Keratinocyte (primary cell): Measurements from ENCODE around the gene PRKAB1. TPM values are rescaled to one million over a fixed set of nuclear protein-coding genes. Genes with fewer than 3 reads are reported as not detected.

Experiments
- DNase-seq: peaks from one replicate; pipeline ENCODE4 v3.0.0-alpha.2; 2011; ENCODE audit warnings: low read depth, missing footprints, low spot score
- FAIRE-seq: peaks from 2 replicates; lab custom pipeline; 2011; peaks lifted over from hg19 to GRCh38; lab: Jason Lieb, UNC
- H2AFZ ChIP-seq: 2 replicates; pipeline ENCODE4 v1.6.0; 2012; ENCODE audit warnings: low read length, control low read depth, inconsistent platforms; ENCODE audit not compliant: control insufficient read depth
- H3K27ac ChIP-seq: 2 replicates; pipeline ENCODE4 v1.5.1; 2011; ENCODE audit warnings: low read length; ENCODE audit not compliant: control insufficient read depth, insufficient read depth
- H3K27me3 ChIP-seq: 3 replicates; pipeline ENCODE4 v1.6.0; 2011; ENCODE audit warnings: low read length; ENCODE audit not compliant: control insufficient read depth, insufficient read depth; ENCODE audit errors: extremely low read depth
- H3K36me3 ChIP-seq, 2 experiments: 2 replicates in 1 of 2; 3 replicates in 1 of 2; pipeline ENCODE4 v1.5.1; 2011; ENCODE audit warnings: low read length in 2 of 2, mild to moderate bottlenecking in 1 of 2; ENCODE audit not compliant: control insufficient read depth in 2 of 2, insufficient read depth in 2 of 2; ENCODE audit errors: extremely low read depth in 1 of 2
- H3K4me1 ChIP-seq: 3 replicates; pipeline ENCODE4 v1.5.1; 2011; ENCODE audit warnings: low read length; ENCODE audit not compliant: control insufficient read depth, insufficient read depth; ENCODE audit errors: extremely low read depth
- H3K4me2 ChIP-seq: 3 replicates; pipeline ENCODE4 v1.6.0; 2011; ENCODE audit warnings: low read depth, low read length; ENCODE audit not compliant: control insufficient read depth, insufficient read depth; ENCODE audit errors: extremely low read depth
- H3K4me3 ChIP-seq, 3 experiments: fragments of 200-600 bp in 1 of 3; sonication (generic) in 1 of 3; 2 replicates in 2 of 3; 3 replicates in 1 of 3; pipeline ENCODE4 v1.5.1; 2011 to 2016; ENCODE audit warnings: low read length in 3 of 3, mild to moderate bottlenecking in 3 of 3, control low read depth in 2 of 3, inconsistent platforms in 1 of 3, low read depth in 1 of 3, mixed read lengths in 1 of 3, mixed run types in 1 of 3, moderate library complexity in 1 of 3; ENCODE audit not compliant: control insufficient read depth in 2 of 3, insufficient read depth in 2 of 3; ENCODE audit errors: extremely low read depth in 1 of 3
- H3K79me2 ChIP-seq: 2 replicates; pipeline ENCODE4 v1.6.0; 2012; ENCODE audit warnings: low read length; ENCODE audit not compliant: control insufficient read depth, insufficient read depth
- H3K9ac ChIP-seq: 3 replicates; pipeline ENCODE4 v1.6.0; 2011; ENCODE audit warnings: low read length; ENCODE audit not compliant: control insufficient read depth, insufficient read depth; ENCODE audit errors: extremely low read depth
- H3K9me1 ChIP-seq: 3 replicates; pipeline ENCODE4 v1.6.0; 2011; ENCODE audit warnings: low read length; ENCODE audit not compliant: control insufficient read depth, insufficient read depth; ENCODE audit errors: extremely low read depth
- H3K9me3 ChIP-seq: 2 replicates; pipeline ENCODE4 v1.5.1; 2012; ENCODE audit warnings: low read depth, low read length; ENCODE audit not compliant: control insufficient read depth
- H4K20me1 ChIP-seq: 3 replicates; pipeline ENCODE4 v1.6.0; 2011; ENCODE audit warnings: low read length; ENCODE audit not compliant: control insufficient read depth, insufficient read depth; ENCODE audit errors: extremely low read depth
- EZH2 ChIP-seq: IDR thresholded peaks from one replicate; pipeline ENCODE4 v1.6.1; 2012; ENCODE audit warnings: inconsistent platforms, mild to moderate bottlenecking, low read length, moderate library complexity
- dilution Hi-C: fragments of 300-500 bp; cut with MboI; formaldehyde crosslinking; loops from one replicate; pipeline ENCODE4 v1.7.0; 2020; ENCODE audit warnings: low sequenced_read_pairs; ENCODE audit not compliant: extremely low pct_ligation_motif_present
- polyA plus RNA-seq, 5 experiments: library from polyadenylated mRNA; depleted of rRNA in 3 of 5; stranded (reverse) in 3 of 5; stranded (forward) in 1 of 5; unstranded in 1 of 5; fragments of >200 nt; gene quantifications; 1 replicate in 1 of 5; 2 replicates in 3 of 5; 3 replicates in 1 of 5; pipeline versions ENCODE4 v1.2.1 to v1.2.3, GENCODE V29; 2011 to 2012; ENCODE audit warnings: missing spikeins in 2 of 5, low read depth in 1 of 5, low replicate concordance in 1 of 5
- TF ChIP-seq, protein P1 (sequence below), 3 experiments: IDR thresholded peaks in 1 of 3; conservative IDR thresholded peaks in 1 of 3; optimal IDR thresholded peaks in 1 of 3; 2 replicates in 2 of 3; 3 replicates in 1 of 3; pipeline versions ENCODE3 to v1.5.1; 2011; ENCODE audit warnings: low read length in 3 of 3, mild to moderate bottlenecking in 3 of 3, moderate library complexity in 2 of 3, control low read depth in 1 of 3, inconsistent platforms in 1 of 3; ENCODE audit not compliant: insufficient read depth in 2 of 3; ENCODE audit errors: extremely low read depth in 1 of 3

PRKAB1 gene
- polyA plus RNA-seq, 1 donor (not counting 4 experiments of a cell fraction or from before 2014, with no cell fraction given), result 22.0 TPM

DNA sequence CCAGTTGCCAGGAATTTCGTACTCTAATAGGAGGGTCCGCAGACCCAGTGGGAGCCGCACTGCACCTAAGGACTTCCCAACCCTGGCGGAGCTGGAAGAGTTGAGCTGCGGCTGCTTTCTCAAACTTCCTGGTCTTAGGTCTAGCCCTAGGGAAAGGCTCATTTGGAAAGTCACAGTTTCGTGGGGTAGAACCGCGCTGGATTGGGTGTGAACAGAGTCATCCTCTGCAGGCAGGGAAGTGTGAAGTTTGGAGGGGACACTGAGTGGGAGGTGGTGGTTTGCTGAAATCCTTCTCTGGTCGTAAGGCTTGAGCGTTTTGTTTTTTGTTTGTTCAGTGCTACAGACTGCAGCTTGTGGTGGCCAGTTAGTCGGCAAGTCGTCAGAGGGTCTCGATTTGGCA is 18.8 kb downstream of the PRKAB1 start:
- no peaks in the 10 kb centered on the region for H3K9me1 ChIP-seq
- no peak overlapping the region for H2AFZ ChIP-seq

DNA sequence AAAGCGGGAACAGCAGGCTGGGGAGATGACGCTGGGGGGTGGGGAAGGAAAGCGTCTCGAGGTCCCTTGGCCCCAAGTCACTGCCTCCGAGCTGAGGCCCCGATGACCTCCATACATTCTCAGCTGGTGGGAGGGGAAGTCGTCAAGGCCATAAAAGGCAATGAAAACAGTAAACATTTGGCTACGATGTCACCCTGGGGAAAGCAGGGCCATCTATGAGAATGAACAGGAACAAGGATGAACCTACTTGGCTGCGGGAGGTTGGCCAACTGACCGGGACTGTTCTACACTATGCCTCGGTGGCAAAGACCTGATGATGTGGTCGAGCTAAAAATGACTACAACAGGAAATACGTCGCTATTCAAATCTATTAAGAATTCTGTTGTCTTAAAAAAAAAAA is 19.5 kb downstream of the PRKAB1 start:
- no peak overlapping the region for H2AFZ ChIP-seq
- H4K20me1 ChIP-seq, result no peaks in the 10 kb centered on the region
- H3K4me3 ChIP-seq, result no peak overlapping the region
- FAIRE-seq (no peak), DNase-seq (no peak)
- H3K27me3 ChIP-seq, result no peaks in the 10 kb centered on the region
- H3K79me2 ChIP-seq, result no peaks in the 10 kb centered on the region
- H3K27ac ChIP-seq, result no peak overlapping the region
- no peak for TF ChIP-seq EZH2
- TF ChIP-seq, protein P1, sequence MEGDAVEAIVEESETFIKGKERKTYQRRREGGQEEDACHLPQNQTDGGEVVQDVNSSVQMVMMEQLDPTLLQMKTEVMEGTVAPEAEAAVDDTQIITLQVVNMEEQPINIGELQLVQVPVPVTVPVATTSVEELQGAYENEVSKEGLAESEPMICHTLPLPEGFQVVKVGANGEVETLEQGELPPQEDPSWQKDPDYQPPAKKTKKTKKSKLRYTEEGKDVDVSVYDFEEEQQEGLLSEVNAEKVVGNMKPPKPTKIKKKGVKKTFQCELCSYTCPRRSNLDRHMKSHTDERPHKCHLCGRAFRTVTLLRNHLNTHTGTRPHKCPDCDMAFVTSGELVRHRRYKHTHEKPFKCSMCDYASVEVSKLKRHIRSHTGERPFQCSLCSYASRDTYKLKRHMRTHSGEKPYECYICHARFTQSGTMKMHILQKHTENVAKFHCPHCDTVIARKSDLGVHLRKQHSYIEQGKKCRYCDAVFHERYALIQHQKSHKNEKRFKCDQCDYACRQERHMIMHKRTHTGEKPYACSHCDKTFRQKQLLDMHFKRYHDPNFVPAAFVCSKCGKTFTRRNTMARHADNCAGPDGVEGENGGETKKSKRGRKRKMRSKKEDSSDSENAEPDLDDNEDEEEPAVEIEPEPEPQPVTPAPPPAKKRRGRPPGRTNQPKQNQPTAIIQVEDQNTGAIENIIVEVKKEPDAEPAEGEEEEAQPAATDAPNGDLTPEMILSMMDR (optimal IDR thresholded peaks at IDR 0.05 in 1 of 3, IDR thresholded peaks at IDR 0.05 in 1 of 3, conservative IDR thresholded peaks at IDR 0.05 in 1 of 3; ENCODE audit: extremely low read depth in 1 of 3, insufficient read depth in 2 of 3, low read length in 3 of 3), result no peak
- H3K36me3 ChIP-seq, result peaks cover 0 to 5% of the 10 kb centered on the region in 2 experiments
- H3K9me1 ChIP-seq, result no peaks in the 10 kb centered on the region
- H3K4me2 ChIP-seq, result no peak overlapping the region
- H3K9me3 ChIP-seq, result no peaks in the 10 kb centered on the region
- no peak overlapping the region for H3K9ac ChIP-seq
- no peaks in the 10 kb centered on the region for H3K4me1 ChIP-seq
- dilution Hi-C loops, result no loop called here

More for the DNA sequence above, 18.8 kb downstream of the PRKAB1 start:
- TF ChIP-seq EZH2, result no peak
- TF ChIP-seq, protein P1 (optimal IDR thresholded peaks at IDR 0.05 in 1 of 3, IDR thresholded peaks at IDR 0.05 in 1 of 3, conservative IDR thresholded peaks at IDR 0.05 in 1 of 3; ENCODE audit: extremely low read depth in 1 of 3, insufficient read depth in 2 of 3, low read length in 3 of 3), result no peak
- no peak for DNase-seq
- no peaks in the 10 kb centered on the region for H3K9me3 ChIP-seq
- FAIRE-seq, result no peak
- no peak overlapping the region for H3K4me2 ChIP-seq
- H3K36me3 ChIP-seq, result peaks cover 0 to 5% of the 10 kb centered on the region in 2 experiments
- no peaks in the 10 kb centered on the region for H3K27me3 ChIP-seq
- dilution Hi-C loops, result no loop called here
- H3K4me1 ChIP-seq, result no peaks in the 10 kb centered on the region
- no peaks in the 10 kb centered on the region for H4K20me1 ChIP-seq
- H3K4me3 ChIP-seq, result no peak overlapping the region
- no peak overlapping the region for H3K9ac ChIP-seq
- H3K27ac ChIP-seq, result no peak overlapping the region
- H3K79me2 ChIP-seq, result no peaks in the 10 kb centered on the region
